H9 (cell line): ENCODE data around the gene KHSRP. TPM values are rescaled to one million over a fixed set of nuclear protein-coding genes. Genes with fewer than 3 reads are reported as not detected.
A peak's percentile ranks its signal among the peaks of the same experiment; 100 is the strongest.

Experiments used
- DNase-seq: peaks from one replicate; pipeline ENCODE4 v3.0.0-alpha.2; 2017
- H2AFZ ChIP-seq: one replicate; pipeline ENCODE4 v1.6.1; 2013; ENCODE audit warnings: mild to moderate bottlenecking, low read length, control low read depth, moderate library complexity
- H2AK5ac ChIP-seq: 2 replicates; pipeline ENCODE4 v1.6.1; 2013; ENCODE audit warnings: low read length, control low read depth, mixed read lengths; ENCODE audit not compliant: insufficient read length
- H2BK120ac ChIP-seq: one replicate; pipeline ENCODE4 v1.6.1; 2013; ENCODE audit warnings: low read depth, mild to moderate bottlenecking, low read length, control low read depth, inconsistent platforms; ENCODE audit not compliant: poor library complexity, severe bottlenecking
- H2BK12ac ChIP-seq: 2 replicates; pipeline ENCODE4 v1.6.1; 2013; ENCODE audit warnings: low read length, control low read depth, mixed read lengths, low read depth; ENCODE audit not compliant: insufficient read length
- H2BK15ac ChIP-seq: 2 replicates; pipeline ENCODE4 v1.6.1; 2013; ENCODE audit warnings: low read depth, low read length, control low read depth
- H2BK20ac ChIP-seq: one replicate; pipeline ENCODE4 v1.6.1; 2013; ENCODE audit warnings: low read depth, mild to moderate bottlenecking, low read length, control low read depth, inconsistent platforms; ENCODE audit not compliant: poor library complexity, severe bottlenecking
- H2BK5ac ChIP-seq: 2 replicates; pipeline ENCODE4 v1.6.1; 2013; ENCODE audit warnings: low read length, control low read depth, mixed read lengths; ENCODE audit not compliant: insufficient read length
- H3K14ac ChIP-seq: 2 replicates; pipeline ENCODE4 v1.6.1; 2013; ENCODE audit warnings: low read length, control low read depth; ENCODE audit not compliant: insufficient read depth
- H3K18ac ChIP-seq: 2 replicates; pipeline ENCODE4 v1.6.1; 2013; ENCODE audit warnings: low read depth, mild to moderate bottlenecking, mixed read lengths, low read length, control low read depth; ENCODE audit not compliant: insufficient read length
- H3K23ac ChIP-seq: 2 replicates; pipeline ENCODE4 v1.6.1; 2013; ENCODE audit warnings: low read length, control low read depth, mixed read lengths, low read depth; ENCODE audit not compliant: insufficient read length
- H3K23me2 ChIP-seq: 2 replicates; pipeline ENCODE4 v1.6.1; 2013; ENCODE audit warnings: low read depth, mild to moderate bottlenecking, mixed read lengths, low read length, control low read depth; ENCODE audit not compliant: insufficient read length, poor library complexity, severe bottlenecking
- H3K27ac ChIP-seq: 2 replicates; pipeline ENCODE4 v1.5.1; 2013; ENCODE audit warnings: low read length, control low read depth, mixed read lengths, low read depth; ENCODE audit not compliant: insufficient read length
- H3K27me3 ChIP-seq: 2 replicates; pipeline ENCODE4 v1.6.1; 2013; ENCODE audit warnings: low read length, control low read depth, inconsistent platforms; ENCODE audit not compliant: insufficient read depth
- H3K4ac ChIP-seq: 2 replicates; pipeline ENCODE4 v1.6.1; 2013; ENCODE audit warnings: low read depth, mild to moderate bottlenecking, control low read depth, inconsistent platforms, low read length, moderate library complexity
- H3K4me1 ChIP-seq: 2 replicates; pipeline ENCODE4 v1.6.1; 2013; ENCODE audit warnings: low read length, control low read depth, inconsistent platforms; ENCODE audit not compliant: insufficient read depth
- H3K4me2 ChIP-seq: 2 replicates; pipeline ENCODE4 v1.6.1; 2013; ENCODE audit warnings: low read length, control low read depth, mixed read lengths; ENCODE audit not compliant: insufficient read length, insufficient read depth
- H3K56ac ChIP-seq: 2 replicates; pipeline ENCODE4 v1.6.1; 2013; ENCODE audit warnings: low read depth, mild to moderate bottlenecking, mixed read lengths, low read length, control low read depth; ENCODE audit not compliant: insufficient read length
- H3K79me1 ChIP-seq: 2 replicates; pipeline ENCODE4 v1.6.1; 2013; ENCODE audit warnings: low read depth, mild to moderate bottlenecking, moderate library complexity, low read length, control low read depth, inconsistent platforms; ENCODE audit not compliant: insufficient read depth, poor library complexity, severe bottlenecking
- H3K79me2 ChIP-seq: 2 replicates; pipeline ENCODE4 v1.6.1; 2013; ENCODE audit warnings: low read length, control low read depth, inconsistent platforms; ENCODE audit not compliant: insufficient read depth
- H3K9ac ChIP-seq: 2 replicates; pipeline ENCODE4 v1.6.1; 2013; ENCODE audit warnings: low read length, control low read depth, mixed read lengths; ENCODE audit not compliant: insufficient read length; ENCODE audit errors: extremely low read depth
- H3K9me3 ChIP-seq: one replicate; pipeline ENCODE4 v1.6.1; 2013; ENCODE audit warnings: low read depth, low read length, inconsistent platforms; ENCODE audit not compliant: control insufficient read depth
- H3T11ph ChIP-seq: one replicate; pipeline ENCODE4 v1.6.1; 2013; ENCODE audit warnings: mild to moderate bottlenecking, low read length, control low read depth, inconsistent platforms
- H4K20me1 ChIP-seq: one replicate; pipeline ENCODE4 v1.6.1; 2013; ENCODE audit not compliant: control insufficient read depth, insufficient read length, insufficient read depth
- H4K5ac ChIP-seq: 2 replicates; pipeline ENCODE4 v1.6.1; 2013; ENCODE audit warnings: low read depth, mild to moderate bottlenecking, mixed read lengths, low read length, control low read depth; ENCODE audit not compliant: insufficient read length
- H4K8ac ChIP-seq: replicated peaks from 2 replicates; pipeline ENCODE4 v1.6.1; 2013; ENCODE audit warnings: low read length, control low read depth, mixed read lengths, low read depth; ENCODE audit not compliant: insufficient read length
- H4K91ac ChIP-seq: 2 replicates; pipeline ENCODE4 v1.6.1; 2013; ENCODE audit warnings: low read depth, mild to moderate bottlenecking, moderate library complexity, mixed read lengths, low read length, control low read depth; ENCODE audit not compliant: insufficient read length
- H3K27ac Mint-ChIP-seq, 3 experiments: 2 replicates in 2 of 3; 3 replicates in 1 of 3; pipeline ENCODE4 v1.8.0; 2020 to 2021; ENCODE audit warnings: mixed read lengths in 3 of 3, mild to moderate bottlenecking in 1 of 3, moderate library complexity in 1 of 3
- H3K27me3 Mint-ChIP-seq: 2 replicates; pipeline ENCODE4 v1.8.0; 2021; ENCODE audit warnings: low read depth, mild to moderate bottlenecking, moderate library complexity, mixed read lengths
- H3K36me3 Mint-ChIP-seq, 3 experiments: 2 replicates in 2 of 3; 3 replicates in 1 of 3; pipeline ENCODE4 v1.8.0; 2020 to 2021; ENCODE audit warnings: low read depth in 3 of 3, mixed read lengths in 3 of 3; ENCODE audit not compliant: insufficient read depth in 1 of 3
- H3K4me1 Mint-ChIP-seq, 2 experiments: 2 replicates each; pipeline ENCODE4 v1.8.0; 2020; ENCODE audit warnings: mixed read lengths in 2 of 2
- H3K4me3 Mint-ChIP-seq, 2 experiments: 2 replicates in 1 of 2; 3 replicates in 1 of 2; pipeline ENCODE4 v1.8.0; 2020 to 2021; ENCODE audit warnings: mild to moderate bottlenecking in 2 of 2, mixed read lengths in 2 of 2, moderate library complexity in 1 of 2
- H3K9me3 Mint-ChIP-seq, 2 experiments: 2 replicates in 1 of 2; 3 replicates in 1 of 2; pipeline ENCODE4 v1.8.0; 2020; ENCODE audit warnings: mild to moderate bottlenecking in 2 of 2, mixed read lengths in 2 of 2, moderate library complexity in 1 of 2
- CTCF ChIP-seq: fragments of 200-600 bp; sonication (generic); conservative IDR thresholded peaks from 3 replicates; pipeline ENCODE4 v1.8.0; 2021; ENCODE audit warnings: antibody characterized with exemption, mild to moderate bottlenecking
- WGBS: extraction: QIAGEN DNeasy Blood & Tissue Kit; methylation state at CpG from one replicate; pipeline ENCODE4 v1.1.7; 2013; ENCODE audit warnings: missing lambda C conversion rate, low lambda C conversion rate, mixed read lengths; ENCODE audit not compliant: insufficient read length; ENCODE audit errors: extremely low coverage; 5-methylcytosine and 5-hydroxymethylcytosine counted together
- total RNA-seq: library from RNA; stranded (reverse); gene quantifications from 2 replicates; pipeline ENCODE4 v1.2.1, GENCODE V29; 2021

KHSRP gene
- total RNA-seq, 1 experiment from 2014 or later, result 602 TPM

- Histone ChIP-seq H3K9ac (no peak overlapping the region), H4K91ac (no peak overlapping the region), H3K27ac (no peak overlapping the region), H3T11ph (no peak overlapping the region), H3K4me2 (peak overlapping the region; percentile 5), H3K23ac (no peak overlapping the region), H3K27me3 (no peaks in the 10 kb centered on the region), H2BK12ac (no peak overlapping the region), H3K14ac (no peak overlapping the region), H4K20me1 (no peaks in the 10 kb centered on the region), H3K4me1 (no peaks in the 10 kb centered on the region), H3K9me3 (no peaks in the 10 kb centered on the region), H2BK5ac (no peak overlapping the region), H3K4ac (no peak overlapping the region), H3K56ac (no peak overlapping the region), H3K79me1 (no peaks in the 10 kb centered on the region), H3K23me2 (no peaks in the 10 kb centered on the region), H2AFZ (no peak overlapping the region), H2BK15ac (no peak overlapping the region), H2AK5ac (no peak overlapping the region), H3K79me2 (no peaks in the 10 kb centered on the region), H2BK20ac (no peak overlapping the region), H3K18ac (no peak overlapping the region), H4K8ac (no peak overlapping the region), H2BK120ac (no peak overlapping the region), H4K5ac (no peak overlapping the region)
- peaks cover 9 to 24% of the 10 kb centered on the region in 2 experiments for H3K4me1 Mint-ChIP-seq
- no peak for TF ChIP-seq CTCF
- no peaks in the 10 kb centered on the region for H3K9me3 Mint-ChIP-seq
- peaks cover 3% of the 10 kb centered on the region for H3K27me3 Mint-ChIP-seq
- peaks cover 6 to 11% (median 7%) of the 10 kb centered on the region in 3 experiments; a peak in 6 of 7 replicates for H3K36me3 Mint-ChIP-seq
- H3K4me3 Mint-ChIP-seq, result peak overlapping the region; percentile 86 to 89
- WGBS, result no CpG with 5 or more reads among the region's 5 CpGs
- no peak for DNase-seq
- H3K27ac Mint-ChIP-seq, result peak overlapping the region; percentile 93 to 98 (median 96); a peak in 6 of 7 replicates
These were observed 50.9 kb downstream of the KHSRP start for GRCh38 chr19:6373813-6374108.
